GM19239 (cell line): ENCODE data around the gene ANKRD34A.

Experiments used
- DNase-seq: peaks from one replicate; pipeline ENCODE4 v3.0.0; 2011; ENCODE audit warnings: low spot score; ENCODE audit not compliant: insufficient read length
- FAIRE-seq: peaks from 2 replicates; lab custom pipeline; 2011; peaks lifted over from hg19 to GRCh38; lab: Jason Lieb, UNC

ANKRD34A gene

DNA sequence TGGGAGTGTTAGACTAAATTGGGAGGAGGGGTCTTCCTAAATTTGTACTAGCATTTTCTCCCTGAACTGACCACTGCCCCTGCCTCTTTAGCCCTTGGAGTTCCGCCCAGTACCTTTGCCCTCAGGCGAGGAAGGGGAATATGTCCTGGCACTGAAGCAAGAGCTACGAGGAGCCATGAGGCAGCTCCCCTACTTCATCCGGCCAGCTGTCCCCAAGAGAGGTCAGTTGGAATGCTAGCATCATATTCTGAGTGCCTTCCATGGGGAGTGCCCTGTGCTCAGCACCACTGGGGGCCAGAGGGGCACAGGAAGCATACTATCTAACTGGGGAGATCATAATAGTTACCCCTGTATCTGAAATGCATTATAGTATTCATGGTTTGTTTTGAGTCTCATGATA is 10.8 kb upstream of the ANKRD34A start:
- no peak for FAIRE-seq
- DNase-seq = no peak

DNA sequence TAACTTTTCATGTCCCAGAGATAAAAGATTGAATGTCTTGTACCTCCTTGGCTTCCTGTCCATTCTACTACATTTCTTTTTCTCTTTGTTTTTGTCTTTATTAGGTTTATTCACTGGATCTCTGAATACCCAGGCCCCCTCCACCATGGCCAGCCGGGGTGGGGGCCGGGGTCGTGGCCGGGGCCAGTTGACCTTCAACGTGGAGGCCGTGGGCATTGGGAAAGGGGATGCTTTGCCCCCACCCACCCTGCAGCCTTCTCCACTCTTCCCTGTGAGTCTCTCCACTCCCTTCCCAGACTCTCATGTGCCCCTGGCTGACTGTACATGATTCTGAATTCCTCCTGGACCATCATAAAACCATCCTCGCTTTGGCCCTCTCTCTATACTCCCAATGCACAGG is 10.3 kb upstream of the ANKRD34A start:
- no peak for DNase-seq
- FAIRE-seq = no peak

DNA sequence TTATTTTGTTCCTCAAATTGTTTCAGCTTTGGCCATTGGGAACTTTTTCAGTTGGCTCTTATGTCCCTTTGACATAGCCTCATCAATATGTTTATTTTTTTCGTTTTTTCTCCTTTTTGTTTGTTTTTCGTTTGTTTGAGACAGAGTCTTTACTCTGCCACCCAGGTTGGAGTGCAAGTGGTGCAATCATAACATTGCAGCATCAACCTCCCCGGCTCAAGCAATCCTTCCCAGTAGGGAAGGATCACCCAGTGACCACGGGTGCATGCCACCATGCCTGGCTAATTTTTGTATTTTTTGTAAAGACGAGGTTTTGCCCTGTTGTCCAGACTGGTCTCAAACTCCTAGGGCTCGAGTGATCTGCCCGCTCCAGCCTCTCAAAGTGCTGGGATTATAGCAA is 8.2 kb upstream of the ANKRD34A start:
- DNase-seq = no peak
- FAIRE-seq = no peak

DNA sequence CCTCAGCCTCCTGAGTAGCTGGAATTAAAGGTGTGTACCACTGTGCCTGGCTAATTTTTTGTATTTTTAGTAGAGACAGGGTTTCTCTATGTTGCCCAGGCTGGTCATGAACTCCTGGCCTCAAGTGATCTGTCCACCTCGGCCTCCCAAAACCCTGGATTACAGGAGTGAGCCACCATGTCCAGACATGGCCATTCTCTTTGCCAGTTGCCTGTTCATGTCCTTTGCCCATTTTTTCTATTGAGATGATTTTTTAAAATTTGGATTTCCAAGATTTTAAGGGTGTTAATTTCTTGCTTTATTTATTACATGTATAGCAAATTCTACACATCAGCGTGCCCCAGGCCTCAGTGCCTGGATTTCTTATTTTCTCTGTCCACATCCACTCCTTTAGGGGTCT is 2.9 kb upstream of the ANKRD34A start:
- DNase-seq = no peak
- no peak for FAIRE-seq

DNA sequence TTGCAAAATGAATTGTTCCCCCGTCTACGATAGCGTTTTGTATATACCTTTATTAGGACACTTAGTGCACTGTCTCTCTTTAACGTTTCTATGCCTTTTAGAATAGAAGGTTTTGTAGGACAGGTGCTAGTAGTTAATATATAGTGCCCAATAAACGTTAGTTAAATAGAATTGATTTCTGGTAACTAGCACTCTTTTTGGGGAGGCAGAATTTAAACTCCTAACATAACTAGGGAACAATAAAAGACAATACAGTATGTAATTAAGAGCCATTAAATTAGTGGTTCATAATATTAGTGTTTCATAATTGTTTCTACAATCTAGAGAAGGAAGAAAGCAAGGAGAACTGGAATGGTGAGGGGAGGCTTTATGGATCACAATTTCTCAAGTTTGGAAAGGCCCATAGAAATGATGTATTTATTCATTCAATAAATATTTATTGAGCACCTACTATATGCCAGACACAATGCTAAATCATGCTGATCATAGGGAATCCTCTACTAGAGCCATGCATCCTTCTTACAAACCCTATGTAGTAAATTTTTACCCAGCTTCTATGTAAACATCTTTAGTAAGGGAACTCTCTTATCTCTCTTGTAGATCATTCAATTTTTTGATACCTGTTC is 857 bp upstream of the ANKRD34A start:
- FAIRE-seq = no peak
- no peak for DNase-seq

DNA sequence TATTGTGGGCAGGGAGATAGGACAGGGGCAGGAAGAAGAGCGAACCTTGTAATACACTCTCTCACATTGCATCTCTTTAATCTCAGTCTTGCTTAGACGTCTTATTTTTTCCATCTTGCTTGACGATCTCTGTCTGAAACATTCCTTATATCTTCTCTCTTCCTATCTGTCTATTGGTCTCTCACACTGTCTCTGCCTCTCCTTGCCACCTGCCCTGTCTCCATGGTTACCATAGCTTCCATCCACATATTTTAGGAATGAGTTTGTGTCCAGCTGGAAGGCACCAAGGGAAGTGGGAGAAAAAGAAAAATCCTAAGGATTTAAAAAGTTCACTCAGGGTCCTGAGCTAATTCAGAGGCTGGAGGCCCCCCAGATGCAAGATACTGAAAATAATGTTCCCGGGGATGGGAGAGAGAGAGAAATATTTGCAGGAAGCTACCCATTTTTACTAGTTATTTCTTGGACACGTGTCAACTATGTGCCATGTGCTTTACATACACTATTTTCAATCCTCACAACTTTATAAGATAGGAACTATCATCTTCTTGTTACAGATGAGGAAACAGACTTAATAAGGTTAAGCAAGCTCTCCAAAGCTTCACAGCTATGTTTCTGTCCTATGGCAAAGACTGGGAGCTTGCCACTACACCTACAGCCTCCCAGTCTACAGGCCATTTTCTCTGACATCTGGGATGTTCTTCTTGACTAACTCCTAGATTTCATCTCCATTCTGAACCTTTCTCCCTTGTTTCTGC is 933 bp downstream of the ANKRD34A start:
- DNase-seq (no peak), FAIRE-seq (no peak)

DNA sequence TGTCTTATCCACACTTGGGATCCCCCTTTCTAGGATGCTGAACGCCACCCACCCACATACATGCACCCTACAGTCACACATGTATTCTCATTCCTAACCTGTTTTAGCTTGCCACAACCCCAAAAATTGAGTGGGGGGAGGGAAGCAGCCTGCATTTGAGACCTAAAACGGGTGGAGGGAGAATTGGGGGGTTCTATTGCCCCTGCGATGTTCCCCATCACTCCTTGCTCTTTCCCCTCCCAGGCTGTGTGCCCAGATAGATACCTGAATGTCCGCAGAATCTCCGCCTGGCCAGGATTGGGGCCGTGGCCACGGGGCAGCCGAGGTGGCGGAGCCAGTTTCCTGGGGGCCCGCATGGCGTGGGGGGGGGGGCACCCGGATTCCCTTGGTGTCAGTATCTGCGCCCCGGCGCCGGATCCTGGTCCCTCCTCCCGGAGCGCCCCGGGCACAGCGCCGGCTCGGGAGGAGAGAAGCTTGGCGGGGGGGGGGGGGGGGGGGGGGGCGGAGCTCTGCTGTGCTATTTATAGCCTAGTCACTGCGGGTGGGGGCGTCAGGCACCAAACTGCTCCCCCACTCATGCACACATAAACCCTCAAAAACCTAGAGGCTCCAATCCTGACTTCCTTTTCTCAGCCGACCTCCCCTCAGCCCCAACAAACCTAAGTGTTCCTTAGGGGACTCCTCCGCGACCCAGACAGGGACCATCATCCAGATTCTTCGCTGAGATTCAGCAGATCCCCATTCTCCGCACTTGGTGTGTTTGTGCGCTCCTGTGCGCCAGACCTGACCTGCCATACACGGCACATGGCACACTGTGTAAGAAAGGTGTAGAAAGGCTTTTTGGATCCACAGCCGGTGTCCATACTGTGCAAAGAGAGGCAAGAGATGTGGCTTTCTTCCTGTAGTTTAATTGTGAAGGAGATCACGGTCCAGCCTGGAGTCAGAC is 1.9 kb downstream of the ANKRD34A start:
- no peak for DNase-seq
- no peak for FAIRE-seq

DNA sequence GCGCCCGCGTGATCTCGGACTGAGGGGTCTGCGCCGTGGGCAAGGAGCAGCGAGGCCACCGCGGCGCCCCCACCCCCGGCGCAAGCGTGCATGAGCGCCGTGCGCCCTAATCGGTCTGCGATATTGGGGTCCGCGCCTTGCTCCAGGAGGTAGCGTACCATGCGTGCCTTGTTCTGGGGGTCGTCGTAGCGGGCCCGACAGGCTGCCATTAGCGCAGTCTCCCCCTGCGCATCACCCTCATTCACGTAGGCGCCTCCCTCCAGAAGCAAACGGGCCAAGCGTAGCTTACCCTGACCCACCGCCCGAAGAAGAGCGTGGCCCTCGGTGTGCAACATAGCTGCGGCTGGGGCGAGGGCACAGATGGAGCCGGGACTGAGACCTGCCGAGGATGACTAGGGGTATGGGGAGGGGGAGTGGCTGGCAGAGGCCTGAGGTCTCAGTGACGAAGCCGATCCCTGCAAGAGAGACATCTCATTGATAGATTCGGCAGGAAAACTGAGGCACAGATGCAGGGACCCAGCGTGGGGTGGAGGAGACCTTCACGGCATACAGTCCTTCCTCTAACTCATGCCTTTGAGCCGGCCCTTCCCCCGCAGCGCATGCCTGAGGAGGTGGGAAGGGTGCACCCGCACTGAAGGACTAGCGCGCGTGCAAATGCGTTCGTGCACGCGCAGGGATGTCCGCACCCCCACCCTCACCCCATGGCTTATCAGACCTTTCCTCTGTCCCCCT is 2.8 kb downstream of the ANKRD34A start:
- FAIRE-seq = peak; percentile 53
- no peak for DNase-seq

DNA sequence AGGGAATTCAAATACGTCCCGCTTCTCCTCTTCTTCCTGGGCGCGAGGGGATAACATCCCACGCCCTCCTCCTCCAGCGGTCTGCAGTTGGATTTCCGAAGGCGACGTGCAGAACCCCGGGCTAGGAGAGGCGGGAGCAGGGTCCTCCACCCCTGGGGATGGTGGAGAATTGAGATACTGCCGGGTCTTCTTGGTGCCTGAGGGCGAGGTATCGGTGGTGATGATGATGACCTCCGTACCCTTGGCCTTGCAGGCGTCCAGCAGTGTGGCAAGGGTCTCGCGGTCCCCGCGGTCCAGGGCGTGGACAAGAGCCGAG is 3.3 kb downstream of the ANKRD34A start:
- FAIRE-seq (no peak), DNase-seq (no peak)

DNA sequence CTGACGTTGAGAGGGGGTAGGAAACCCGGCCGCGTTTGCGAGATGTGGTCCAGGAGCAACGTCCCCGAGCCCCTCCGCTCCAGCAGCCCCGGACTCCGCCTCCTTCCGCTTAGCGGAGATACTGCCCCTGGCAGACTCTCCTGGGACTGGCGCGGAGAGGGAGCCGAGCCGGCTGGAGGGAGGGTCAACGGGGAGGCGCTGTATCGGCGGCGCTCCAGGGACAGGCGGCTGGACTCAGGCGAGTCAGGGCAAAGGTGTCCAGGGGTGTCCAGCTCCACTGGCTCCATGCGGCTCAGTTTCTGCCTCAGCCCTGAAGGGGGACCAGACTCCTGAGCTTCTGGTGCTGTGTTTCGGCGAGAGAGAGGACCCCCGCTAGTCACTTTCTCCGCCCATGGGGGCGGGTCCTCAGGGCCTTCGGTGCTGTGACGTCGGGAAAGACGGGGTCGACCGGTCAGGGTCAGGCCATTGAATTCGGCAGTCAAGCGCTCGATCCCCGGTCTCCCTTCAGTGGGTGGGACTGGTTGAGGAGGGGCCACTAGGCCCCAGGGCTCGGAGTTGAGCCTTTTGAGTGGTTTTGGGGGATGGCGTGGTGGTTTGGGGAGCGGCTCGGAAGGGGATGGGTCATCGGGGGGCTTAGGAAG is 3.8 kb downstream of the ANKRD34A start:
- no peak for DNase-seq
- FAIRE-seq = peak; percentile 4

DNA sequence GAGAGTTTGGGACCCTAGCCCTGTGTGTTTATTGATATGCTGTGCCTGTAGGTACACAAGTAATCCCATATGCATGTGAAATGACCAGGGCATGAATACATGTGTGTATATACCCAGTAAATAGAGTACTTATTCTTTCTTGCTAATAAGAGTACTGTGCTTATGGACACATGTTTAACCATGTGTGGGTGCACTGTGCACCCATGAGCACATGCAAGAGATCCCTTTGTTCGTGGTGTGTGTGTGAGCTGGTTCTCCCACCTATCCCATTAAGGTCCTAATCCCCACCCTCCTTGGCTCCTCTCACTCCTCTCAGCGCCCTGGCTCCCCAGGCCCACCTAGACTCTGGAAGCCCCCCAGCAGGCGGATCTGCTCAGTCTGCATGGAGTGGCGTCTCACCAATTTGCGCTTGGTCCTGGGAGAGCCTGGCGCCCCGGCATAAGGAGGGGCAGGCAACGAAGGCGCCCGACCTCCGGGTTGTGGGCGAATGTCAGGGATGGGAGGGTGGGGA is 4.4 kb downstream of the ANKRD34A start:
- no peak for FAIRE-seq
- no peak for DNase-seq

DNA sequence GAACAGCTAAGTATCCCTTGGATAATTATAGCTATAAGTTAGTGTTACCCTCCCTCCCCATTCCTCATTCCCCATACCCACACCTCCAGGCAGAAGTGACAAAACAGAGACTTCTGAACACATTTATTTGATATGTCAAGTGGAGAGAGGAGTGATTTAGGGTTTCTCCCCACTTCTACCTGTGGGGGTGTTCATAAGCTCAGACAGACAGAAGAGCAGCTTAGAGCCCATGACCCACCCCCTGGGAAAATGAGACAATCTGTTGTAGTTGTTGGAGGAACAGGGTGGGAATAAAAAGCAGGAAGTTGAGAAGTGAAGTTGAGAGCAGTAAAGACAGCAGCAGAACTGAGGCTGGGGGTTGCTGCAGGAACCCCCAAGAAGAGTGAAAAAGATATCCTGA is 5.0 kb downstream of the ANKRD34A start:
- DNase-seq = no peak
- FAIRE-seq = no peak

DNA sequence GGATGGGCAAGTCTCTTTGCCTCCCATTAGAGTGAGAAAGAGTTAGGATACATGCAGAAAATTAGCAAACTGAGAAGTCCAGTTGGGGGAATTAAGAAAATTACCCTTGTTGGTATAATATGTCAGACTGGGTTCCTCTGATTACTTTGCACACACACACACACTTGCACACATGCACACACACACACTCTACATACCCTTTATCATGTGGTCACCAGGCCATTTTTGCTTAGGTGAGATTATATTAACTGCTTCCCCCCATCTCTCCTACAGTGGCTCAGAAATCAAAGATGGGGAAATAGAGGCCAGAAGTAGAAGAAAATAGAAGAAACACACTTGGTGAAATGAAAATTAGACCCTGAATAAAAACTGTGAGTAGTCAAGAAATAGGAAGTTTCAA is 5.6 kb downstream of the ANKRD34A start:
- DNase-seq (no peak), FAIRE-seq (no peak)

DNA sequence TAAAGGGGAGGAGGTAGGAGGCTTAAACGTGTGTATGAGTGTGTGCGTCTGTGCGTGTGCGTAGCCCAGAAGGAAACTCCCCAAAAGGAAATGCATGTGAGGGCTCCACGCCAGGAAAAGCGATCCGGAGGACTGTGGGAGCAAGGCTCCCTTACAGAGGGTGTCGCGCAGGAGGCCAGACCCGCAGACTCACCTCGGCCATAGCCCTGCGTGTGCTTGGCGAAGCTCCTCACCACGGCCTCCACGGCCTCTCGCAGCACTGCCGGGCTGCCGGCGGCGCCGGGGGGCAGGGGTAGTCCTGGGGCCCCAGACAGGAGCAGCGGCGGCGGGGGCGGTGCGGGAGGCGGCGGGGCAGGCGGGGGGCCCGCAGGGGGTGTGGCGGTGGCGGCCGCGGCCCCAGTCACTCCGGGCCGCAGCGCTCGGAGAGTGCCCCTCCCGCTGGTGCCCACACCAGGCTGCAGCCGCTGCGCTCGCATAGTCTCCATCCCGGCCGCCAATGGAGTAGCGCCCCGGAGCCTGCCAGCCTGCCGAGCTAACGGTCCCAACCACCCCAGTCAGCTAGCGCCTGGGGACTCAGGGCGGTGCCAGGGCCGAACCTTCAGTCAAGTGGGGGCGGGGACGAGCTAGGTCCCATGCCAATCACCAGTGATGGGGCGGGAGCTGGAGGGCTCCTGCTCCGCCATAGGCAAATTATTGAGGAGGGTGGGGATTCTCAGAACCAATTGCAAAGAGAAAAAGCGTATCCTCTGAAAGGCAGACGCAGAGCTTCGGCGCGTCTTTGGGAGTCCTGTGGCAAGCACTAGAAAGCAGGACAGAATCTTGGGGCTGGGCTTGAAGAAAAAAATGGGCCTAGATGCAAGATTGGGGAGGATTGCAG is 6.7 kb downstream of the ANKRD34A start, which contains the start of gene LIX1L:
Gene LIX1L, minus strand, starts transcription at position 575 of the 877 bp plus-strand sequence. Its CDS starts 90 bp downstream, at position 485.
- peak; percentile 84 for FAIRE-seq

DNA sequence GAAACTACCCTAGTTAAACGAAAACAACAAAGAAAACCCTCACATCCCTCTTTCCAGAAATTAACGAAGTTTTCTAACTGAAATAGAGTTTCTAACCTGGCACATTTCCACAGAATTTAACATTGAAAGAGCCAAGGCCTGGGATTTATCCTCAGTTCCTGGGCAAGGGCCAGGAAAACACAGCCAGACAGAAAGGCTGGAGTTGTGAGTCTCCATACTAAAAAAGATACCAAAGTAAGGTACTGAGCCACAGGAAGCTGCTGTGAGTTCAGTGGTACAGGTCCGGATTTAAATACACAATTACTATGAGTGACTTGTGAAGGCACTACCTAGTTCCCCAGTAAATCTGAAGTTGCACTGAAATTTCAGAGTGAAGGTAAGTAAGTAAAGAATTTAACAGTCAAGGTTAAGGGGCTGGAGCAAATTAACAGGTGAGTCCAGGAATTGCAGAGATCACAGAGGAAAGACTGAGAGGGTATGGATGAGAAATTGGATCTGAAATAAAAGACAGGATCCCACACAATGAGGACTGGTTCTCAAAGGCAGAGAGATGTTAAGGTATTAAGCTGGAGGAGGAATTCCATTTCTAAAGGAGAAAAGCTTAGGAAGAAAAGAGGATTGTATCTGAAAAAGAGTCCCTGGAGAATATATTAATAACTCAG is 7.5 kb downstream of the ANKRD34A start:
- FAIRE-seq (no peak), DNase-seq (no peak)

More for the DNA sequence above, 6.7 kb downstream of the ANKRD34A start, which contains the start of gene LIX1L:
- peak; percentile 90 for DNase-seq

DNA sequence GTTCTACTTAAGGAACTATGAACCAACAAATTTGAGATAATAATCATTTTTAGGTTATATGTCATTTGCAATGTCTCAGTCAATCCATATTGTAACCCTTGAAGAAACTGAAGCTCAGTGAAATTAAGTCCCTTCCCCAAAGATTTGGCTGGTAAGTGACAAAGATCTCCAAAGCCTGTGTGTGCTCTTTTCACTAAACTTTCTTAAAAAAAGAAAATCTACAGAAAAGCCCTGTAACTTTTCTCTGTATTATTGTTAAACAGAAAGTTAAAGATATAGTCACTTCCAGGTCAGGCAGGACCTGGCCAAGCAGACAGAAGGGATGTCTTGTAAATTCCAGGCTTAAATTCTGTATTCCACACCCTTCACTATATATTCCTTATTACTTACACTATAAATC is 8.0 kb downstream of the ANKRD34A start:
- FAIRE-seq = no peak
- no peak for DNase-seq

DNA sequence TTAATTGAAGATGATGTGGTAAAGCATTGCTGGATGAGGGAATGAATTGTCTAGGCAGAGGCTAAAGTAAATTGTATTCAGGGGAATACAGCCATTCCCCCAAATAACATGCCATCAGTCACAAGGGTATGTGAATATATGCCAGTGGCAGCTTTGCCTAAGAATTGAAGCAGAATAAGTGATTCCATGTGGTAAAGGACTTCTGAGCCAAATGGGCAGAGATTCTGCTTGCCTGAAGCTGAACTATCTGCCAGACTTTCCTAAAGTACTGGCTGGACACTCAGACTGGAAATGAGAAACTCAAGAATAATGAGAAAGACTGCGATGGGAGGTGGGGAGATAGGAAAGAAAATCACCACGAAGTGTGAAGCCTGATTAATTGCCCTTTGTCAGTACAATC is 8.9 kb downstream of the ANKRD34A start:
- DNase-seq (no peak), FAIRE-seq (no peak)

DNA sequence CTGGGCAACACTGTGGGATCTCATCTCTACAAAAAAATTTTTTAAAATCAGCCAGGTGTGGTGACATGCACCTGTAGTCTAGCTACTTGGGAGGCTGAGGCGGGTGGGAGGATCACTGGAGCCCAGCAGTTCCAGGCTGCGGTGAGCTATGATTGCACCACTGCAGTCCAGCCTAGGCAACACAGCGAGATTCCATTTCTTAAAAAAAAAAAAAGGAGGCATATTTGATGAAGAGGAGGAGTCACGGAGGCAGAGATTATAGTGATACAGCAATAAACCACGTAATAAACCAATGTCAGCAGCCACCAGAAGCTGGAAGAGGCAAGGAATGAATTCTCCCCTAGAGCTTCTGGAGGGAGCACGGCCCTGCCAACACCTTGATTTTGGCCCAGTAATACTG is 10.5 kb downstream of the ANKRD34A start:
- DNase-seq = no peak
- FAIRE-seq = no peak
